Measurements from ENCODE around the gene NR6A1.

- TF ChIP-seq POLR2A (IDR thresholded peaks at IDR 0.05; ENCODE audit: low read length) (no peak), GATA1 (IDR thresholded peaks at IDR 0.05; ENCODE audit: low read depth, low read length) (no peak)
These were observed 270.9 kb downstream of the NR6A1 start for GRCh38 chr9:124500028-124500795.
